GM12892 (cell line): ENCODE results near the gene TNFAIP8L1.

Experiments used
- DNase-seq: peaks from one replicate; pipeline ENCODE4 v3.0.0; 2011; ENCODE audit not compliant: insufficient read length
- FAIRE-seq: peaks from 2 replicates; lab custom pipeline; 2011; peaks lifted over from hg19 to GRCh38; lab: Jason Lieb, UNC
- POLR2A ChIP-seq: IDR thresholded peaks from 2 replicates; pipeline ENCODE4 v1.6.1; 2011; ENCODE audit warnings: low read depth, low read length, control low read depth
- POLR2AphosphoS5 ChIP-seq: IDR thresholded peaks from 2 replicates; pipeline ENCODE4 v1.6.1; 2011; ENCODE audit warnings: low read depth, low read length, control low read depth
- TAF1 ChIP-seq: IDR thresholded peaks from 2 replicates; pipeline ENCODE4 v1.6.1; 2011; ENCODE audit warnings: low read depth, mild to moderate bottlenecking, control low read depth, low read length, borderline replicate concordance

The TNFAIP8L1 gene

DNA sequence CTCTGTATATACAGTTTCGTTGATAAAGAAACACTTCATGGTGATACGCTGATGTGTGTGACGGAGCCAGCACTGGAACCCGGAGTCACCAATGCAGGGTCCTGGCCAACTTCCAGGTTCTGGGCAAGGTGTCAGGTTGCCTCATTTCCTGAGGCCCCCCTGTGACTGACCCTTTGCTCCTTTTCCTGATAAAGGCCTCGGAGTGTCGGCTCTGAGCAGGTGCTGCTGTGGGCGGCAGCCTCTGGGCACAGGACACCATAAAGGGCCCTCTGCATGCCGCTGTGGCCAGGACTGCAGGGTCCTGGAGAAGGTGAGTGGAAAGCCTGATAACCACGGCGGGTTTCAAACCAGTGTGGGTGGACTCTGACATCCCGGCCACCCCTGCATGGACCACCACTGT, 48.1 kb downstream of the TNFAIP8L1 start:
- DNase-seq (no peak), FAIRE-seq (no peak)
- no peak for TF ChIP-seq TAF1
- no peak for TF ChIP-seq POLR2AphosphoS5
- no peak for TF ChIP-seq POLR2A

DNA sequence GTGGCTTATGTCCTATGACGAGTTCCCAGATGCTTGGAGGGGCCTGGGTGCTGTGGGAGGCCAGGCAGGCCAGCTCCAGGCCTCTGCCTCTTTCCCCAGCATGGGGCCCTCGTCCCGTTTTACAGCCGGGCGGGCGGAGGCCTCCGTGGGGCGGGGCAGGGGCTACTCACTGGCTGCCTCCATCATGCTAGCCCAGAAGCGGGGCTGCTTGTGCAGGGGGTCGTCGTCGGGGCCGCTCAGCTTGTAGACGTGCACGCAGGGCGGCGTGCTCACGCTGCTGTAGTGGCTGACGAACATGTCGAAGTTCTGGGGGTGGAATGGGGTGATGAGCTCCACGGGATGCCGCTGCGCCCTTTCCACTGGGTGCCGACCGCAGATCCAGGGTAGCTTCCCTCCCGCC, 49.3 kb downstream of the TNFAIP8L1 start:
- TF ChIP-seq POLR2AphosphoS5 (no peak), TAF1 (no peak), POLR2A (no peak)
- no peak for FAIRE-seq

DNA sequence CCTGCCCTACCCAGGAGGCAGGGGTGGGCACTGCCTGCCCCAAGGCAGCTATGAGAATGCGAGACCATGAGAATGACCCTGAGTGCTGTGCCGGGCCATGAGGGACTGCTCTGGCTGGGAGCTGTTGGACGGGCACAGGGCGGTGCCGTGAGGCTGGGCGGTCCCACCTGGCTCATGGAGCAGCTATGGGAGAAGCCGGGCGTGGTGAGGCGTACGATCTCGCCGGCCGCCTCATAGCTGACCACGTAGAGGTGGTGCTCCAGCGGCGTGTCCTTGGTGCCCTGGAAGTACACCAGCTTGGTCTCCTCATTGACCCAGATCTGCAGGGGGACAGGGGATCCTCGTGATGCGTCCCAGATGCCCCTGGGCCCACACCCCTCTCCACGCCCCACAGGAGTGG, 50.1 kb downstream of the TNFAIP8L1 start:
- no peak for FAIRE-seq
- no peak for TF ChIP-seq POLR2AphosphoS5
- no peak for TF ChIP-seq POLR2A
- no peak for TF ChIP-seq TAF1
- no peak for DNase-seq

More for the DNA sequence above, 49.3 kb downstream of the TNFAIP8L1 start:
- no peak for DNase-seq

DNA sequence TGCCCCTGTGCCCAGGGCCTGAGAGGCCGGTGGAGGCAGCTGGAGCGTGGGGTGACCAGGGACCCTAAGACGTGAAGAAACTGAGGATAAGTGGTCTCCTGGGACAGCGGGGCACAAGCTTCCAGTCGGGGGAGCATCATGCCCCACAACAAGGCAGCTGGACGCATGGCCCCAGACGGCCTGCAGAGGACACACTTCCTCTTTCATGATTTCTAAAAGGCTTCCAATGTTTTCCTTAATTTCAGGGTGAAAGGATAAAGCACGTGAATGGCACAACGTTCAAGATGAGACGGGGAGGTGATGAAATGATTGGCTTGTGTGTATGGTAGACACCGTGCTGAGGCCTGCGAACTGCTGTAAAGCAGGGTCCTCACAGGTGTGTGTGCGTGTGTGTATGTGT, 51.0 kb downstream of the TNFAIP8L1 start:
- no peak for DNase-seq

DNA sequence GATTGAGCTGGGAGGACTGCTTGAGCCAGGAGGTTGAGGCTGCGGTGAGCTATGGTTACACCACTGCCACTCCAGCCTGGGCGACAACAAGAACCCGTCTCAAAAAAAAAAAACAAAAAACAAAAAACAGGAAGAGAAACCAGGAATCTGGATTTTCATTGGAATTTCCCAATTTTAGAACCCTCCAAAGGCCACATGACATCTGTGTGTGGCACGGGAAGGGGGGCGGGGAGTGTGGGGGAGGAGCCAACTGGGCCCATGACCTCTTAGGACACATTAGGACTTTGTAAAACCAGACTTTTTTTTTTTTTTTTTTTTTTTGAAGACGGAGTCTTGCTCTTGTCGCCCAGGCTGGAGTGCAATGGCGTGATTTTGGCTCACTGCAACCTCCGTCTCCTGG, 52.1 kb downstream of the TNFAIP8L1 start:
- DNase-seq, result no peak
- TF ChIP-seq TAF1, result no peak
- no peak for TF ChIP-seq POLR2A
- no peak for TF ChIP-seq POLR2AphosphoS5
- no peak for FAIRE-seq

More for the DNA sequence above, 51.0 kb downstream of the TNFAIP8L1 start:
- no peak for FAIRE-seq
- TF ChIP-seq POLR2AphosphoS5 (no peak), TAF1 (no peak), POLR2A (no peak)

DNA sequence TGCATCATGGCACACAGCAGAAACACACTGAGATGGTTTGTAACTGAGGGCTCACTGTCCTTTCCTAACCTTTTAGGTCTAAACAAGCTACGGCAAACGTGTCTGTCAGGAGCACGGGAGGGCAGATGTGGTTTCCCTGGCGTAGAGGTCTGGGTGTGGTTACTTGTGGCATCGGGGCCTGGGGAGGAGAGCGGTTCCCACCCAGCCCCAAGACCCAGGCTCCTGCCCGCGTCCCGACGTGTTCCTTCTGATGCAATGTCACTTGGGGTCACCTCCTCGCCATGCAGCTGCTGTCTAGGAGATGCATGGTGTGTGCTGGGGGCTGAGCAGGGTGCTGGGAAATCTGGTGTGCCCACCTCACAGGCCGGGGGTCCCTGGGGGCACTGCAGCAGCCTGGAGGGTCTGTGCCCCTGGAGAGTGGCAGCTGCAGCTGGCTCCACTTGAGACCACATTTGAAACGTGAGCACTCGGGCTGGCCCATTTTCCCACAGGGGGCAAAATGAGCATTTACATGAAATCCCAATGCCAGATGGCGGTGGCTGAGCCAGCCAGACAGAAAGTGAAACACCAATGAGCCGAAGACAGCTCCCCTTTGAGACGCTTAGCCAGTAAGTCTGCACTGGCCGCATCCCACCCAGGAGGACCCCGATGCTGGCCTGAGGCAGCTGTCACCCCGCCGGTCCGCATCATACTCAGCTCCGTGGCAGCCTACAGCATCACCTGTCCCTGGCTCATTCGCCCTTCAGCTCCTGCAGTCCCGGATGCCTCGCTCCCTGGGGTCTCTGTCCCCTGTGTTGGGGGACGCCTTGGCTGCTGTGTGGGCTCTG, 53.1 kb downstream of the TNFAIP8L1 start:
- no peak for DNase-seq
- TF ChIP-seq POLR2AphosphoS5, result no peak
- no peak for TF ChIP-seq POLR2A
- no peak for TF ChIP-seq TAF1
- FAIRE-seq, result no peak

DNA sequence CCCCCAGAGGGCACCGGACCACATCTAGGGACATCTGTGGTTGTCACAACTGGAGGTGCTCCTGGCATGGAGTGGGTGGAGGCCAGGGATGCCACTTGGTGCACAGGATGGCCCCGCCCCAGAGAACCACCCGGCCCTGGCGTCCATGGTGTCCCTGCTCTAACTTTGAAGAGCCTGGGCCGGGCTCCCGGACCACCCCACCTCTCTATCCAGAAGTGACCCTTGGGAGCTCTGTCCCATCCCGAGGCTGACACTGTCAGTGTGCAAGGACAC, 53.7 kb downstream of the TNFAIP8L1 start:
- FAIRE-seq (no peak), DNase-seq (no peak)
- TF ChIP-seq TAF1 (no peak), POLR2AphosphoS5 (no peak), POLR2A (no peak)

DNA sequence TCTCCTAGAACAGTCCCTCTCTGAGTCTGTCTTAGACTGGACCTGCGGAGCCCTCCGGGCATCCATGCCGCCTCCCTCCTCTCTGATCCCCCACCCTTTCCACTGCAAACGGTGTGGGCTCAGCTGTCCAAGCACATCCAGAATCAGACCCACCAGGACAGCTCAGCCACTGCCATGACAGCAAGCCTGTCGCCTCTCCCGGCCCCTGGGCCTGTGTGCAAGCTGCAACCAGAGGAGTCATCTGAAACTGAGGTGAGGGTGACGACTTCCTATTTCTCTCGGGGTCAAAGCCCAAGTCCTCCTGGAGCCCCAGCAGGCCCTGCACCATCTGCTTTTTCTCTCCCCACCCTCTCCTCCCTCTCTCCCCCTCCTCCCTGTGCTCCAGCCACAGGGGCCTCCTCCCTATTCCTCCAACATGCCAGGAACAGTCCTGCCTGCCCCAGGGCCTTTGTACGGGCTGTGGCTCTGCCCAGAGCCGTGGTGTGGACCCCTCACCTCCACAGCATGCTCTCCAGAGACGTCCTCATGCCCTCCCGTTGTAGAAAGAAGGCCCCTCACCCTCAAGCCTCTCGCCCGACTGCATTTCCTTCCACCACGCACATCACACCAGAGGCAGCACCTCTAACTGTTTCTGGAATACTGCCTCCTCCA, 54.3 kb downstream of the TNFAIP8L1 start:
- FAIRE-seq (no peak), DNase-seq (no peak)
- TF ChIP-seq POLR2A (no peak), TAF1 (no peak)

DNA sequence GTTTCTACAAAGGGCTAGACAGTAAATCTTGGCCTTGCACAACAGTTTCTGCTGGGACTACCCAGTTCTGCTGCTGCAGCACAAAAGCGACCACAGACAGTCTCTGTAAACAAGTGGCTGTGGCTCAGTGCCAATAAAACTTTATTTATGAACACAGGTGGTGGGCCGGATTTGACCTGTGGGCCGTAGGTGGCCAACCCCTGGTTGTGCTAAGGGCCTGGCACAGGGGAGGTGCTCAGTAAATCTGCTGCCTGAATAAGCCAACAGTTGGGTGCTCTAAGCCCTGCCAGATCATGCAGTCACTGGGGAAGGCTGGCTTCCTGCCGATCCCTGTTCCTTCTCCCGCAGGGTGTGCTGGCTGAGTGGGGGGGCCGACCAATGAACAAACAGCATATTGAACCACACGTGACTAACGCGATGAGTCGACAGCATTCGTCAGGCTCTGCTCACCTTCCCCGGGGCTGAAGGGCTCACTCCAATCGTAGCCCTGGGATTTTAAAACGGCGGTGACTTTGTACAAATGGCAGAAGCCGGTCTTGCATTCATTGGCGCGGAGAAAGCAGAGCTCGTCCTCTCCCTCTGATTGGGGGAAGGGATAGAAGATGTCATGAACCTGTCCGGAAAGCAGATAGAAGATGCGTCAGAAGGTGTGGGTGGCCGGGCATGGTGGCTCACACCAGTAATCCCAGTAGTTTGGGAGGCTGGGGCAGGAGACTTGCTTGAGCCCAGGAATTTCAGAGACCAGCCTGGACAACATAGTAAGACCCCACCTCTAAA, 55.1 kb downstream of the TNFAIP8L1 start:
- TF ChIP-seq TAF1 (no peak), POLR2AphosphoS5 (no peak), POLR2A (no peak)
- DNase-seq (no peak), FAIRE-seq (no peak)

DNA sequence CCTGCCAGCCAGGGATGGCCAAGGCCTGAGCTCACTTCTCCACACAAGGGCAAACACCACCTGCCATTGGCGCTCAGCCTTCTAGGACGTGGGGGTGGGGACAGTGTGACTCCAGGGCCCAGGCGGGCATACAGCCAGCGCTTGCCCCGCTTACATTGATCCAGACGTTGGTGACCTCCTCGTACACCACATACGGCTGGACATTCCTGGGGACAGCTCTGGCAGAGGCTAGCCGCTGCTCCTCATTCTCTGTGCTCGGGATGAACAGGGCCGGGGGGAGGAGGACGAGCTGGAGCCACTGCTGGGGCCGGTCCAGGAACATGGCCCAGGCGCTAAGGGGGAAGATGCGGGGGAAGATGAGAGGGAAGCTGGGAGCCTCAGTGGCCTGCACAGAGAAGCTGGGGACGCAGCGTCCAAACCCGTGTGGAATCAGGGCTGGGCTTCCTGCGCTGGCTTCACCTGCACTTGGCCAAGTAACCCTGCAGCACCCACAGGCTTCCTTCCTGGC, 56.0 kb downstream of the TNFAIP8L1 start:
- FAIRE-seq (no peak), DNase-seq (no peak)
- TF ChIP-seq POLR2A (no peak), POLR2AphosphoS5 (no peak), TAF1 (no peak)

DNA sequence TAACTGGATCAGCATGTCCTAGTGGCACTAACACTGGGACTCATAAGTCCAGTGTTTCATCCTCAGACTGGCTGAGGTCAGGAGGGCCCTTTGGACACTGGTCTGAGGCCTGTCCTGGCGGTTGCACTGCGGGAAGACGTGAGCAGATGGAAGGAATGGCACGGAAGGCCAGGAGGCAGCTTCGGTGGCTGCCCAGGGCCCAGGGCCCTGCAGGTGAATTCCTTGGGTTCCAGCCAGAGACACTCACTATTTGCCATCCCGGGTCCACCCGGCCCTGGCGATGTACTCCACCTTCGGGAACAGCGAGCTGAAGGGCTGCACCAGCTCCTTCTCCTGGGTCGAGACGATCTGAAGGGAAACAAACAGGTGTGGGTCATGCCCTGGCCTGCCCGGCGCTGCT, 58.0 kb downstream of the TNFAIP8L1 start:
- no peak for FAIRE-seq
- no peak for TF ChIP-seq POLR2AphosphoS5
- no peak for TF ChIP-seq TAF1
- no peak for TF ChIP-seq POLR2A
- DNase-seq, result no peak

DNA sequence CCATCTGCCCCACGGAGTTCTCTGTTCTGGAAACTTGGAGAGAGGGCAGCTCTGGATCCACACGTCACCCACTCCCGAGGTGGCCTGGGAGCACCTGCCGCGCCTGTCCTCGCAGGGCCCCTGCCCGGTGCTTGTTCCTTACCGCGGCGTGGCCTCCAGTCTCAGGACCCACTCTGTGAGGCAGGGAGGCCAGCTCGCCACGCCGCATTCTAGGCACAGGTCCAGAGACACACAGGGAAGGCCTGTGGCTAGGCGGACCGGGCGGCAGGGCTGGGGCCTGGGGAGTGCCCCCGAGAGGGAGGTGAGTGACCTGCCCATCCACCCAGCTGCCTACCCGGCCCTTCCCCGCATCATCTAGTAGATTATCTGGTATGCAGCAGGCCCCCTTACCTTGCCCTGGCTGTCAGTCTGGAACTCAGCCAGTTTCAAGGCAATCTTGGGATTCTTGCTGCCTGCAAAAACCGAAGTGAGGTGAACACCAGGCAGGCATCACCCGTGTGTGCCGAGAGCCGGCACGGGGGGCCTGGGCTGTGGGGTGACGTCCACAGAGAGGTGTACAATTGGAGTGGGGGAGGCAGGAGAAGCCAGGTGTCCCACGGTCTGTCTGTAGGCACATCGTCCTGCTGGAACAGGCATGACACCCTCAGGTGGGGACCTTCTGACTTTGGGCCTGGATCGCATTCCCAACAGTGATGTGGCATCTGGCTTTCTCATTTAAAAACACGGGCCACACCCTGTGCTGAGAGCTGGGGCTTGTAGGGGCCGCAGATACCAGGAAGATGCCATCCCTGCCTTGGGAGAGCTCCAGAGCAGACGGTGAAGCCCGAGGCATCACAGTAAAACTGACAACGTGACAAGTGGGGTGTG, 60.7 kb downstream of the TNFAIP8L1 start:
- no peak for FAIRE-seq
- TF ChIP-seq POLR2AphosphoS5, result no peak
- TF ChIP-seq POLR2A, result no peak
- TF ChIP-seq TAF1, result no peak

More for the DNA sequence above, 60.7 kb downstream of the TNFAIP8L1 start:
- no peak for DNase-seq
